ENCODE results near the gene WNT3.

GRCh38 chr17:46759141-46759540, 59.4 kb downstream of the WNT3 start:
- TF ChIP-seq CTCF (IDR thresholded peaks at IDR 0.05; ENCODE audit: control extremely low read depth in 1 of 3, insufficient read depth in 1 of 3, low read depth in 1 of 3, low read length in 3 of 3) (no peak), TAF1 (IDR thresholded peaks at IDR 0.05; ENCODE audit: low read depth, low read length) (no peak), JUN (IDR thresholded peaks at IDR 0.05; ENCODE audit: low read depth, low read length) (no peak), POLR2A (IDR thresholded peaks at IDR 0.05; ENCODE audit: control extremely low read depth in 1 of 2, low read depth in 2 of 2, low read length in 2 of 2) (no peak)

All from H1 (cell line).